AML-193 (cell line): Measurements from ENCODE around the gene SP140.
"Not testable (repeated sequence)": the region's sequence is repeated elsewhere in the genome, so short reads cannot be mapped to it uniquely, and the experiment has no call there.

Source experiments
- DNase-seq, 2 experiments: peaks; one replicate each; lab custom pipeline; 2025; lab: John Stamatoyannopoulos, UW

Gene SP140

GRCh38 chr2:230289311-230289710, 63.8 kb downstream of the SP140 start:
- DNase-seq, result peak; percentile 11 to 22

- DNase-seq, result no peak
Observed at GRCh38 chr2:230295192-230295591, 69.7 kb downstream of the SP140 start.

DNA sequence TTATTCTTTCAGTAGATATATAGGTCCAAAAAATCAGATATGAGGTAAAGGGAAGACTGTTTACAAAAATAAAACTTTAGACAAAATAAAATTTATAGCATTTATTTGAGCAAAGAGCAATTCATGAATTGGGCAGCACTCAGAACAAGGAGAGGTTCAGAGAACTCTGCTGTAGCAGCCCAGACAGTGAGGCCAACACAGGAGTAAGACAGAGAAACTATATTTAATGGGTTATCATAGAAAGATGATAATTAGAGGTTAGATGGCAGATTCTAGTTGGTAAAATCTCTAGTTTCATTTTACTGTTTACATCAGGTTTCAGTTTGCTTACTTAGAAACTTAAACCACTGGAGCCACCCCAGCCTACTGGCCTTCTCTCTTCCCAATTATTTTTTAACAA, 71.4 kb downstream of the SP140 start:
- DNase-seq, result no peak

DNA sequence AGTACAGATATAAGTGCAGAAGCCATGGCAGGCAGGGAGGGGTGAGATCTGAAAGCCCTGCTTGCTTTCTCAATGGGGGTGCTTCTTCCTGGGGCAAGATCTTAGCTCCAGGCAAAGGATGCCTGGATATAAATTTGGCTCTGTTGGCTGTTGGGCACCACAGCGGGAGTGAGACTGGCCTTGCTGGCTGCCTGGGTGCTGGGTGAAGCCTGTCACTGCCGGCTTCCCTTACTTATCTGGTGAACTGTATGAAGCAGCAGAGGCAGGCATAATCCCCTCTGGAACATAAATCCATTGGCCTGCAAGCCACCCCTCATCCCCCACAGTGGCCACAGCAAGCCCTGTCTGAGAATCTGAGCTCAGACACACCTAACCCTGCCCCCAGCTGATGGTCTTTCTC, 74.1 kb downstream of the SP140 start:
- no peak for DNase-seq

GRCh38 chr2:230305416-230306275, 80.1 kb downstream of the SP140 start:
- no peak for DNase-seq

- DNase-seq, result no peak
Observed at GRCh38 chr2:230306474-230306873, 80.9 kb downstream of the SP140 start.

GRCh38 chr2:230307485-230307884, 81.9 kb downstream of the SP140 start:
- DNase-seq, result no peak

DNA sequence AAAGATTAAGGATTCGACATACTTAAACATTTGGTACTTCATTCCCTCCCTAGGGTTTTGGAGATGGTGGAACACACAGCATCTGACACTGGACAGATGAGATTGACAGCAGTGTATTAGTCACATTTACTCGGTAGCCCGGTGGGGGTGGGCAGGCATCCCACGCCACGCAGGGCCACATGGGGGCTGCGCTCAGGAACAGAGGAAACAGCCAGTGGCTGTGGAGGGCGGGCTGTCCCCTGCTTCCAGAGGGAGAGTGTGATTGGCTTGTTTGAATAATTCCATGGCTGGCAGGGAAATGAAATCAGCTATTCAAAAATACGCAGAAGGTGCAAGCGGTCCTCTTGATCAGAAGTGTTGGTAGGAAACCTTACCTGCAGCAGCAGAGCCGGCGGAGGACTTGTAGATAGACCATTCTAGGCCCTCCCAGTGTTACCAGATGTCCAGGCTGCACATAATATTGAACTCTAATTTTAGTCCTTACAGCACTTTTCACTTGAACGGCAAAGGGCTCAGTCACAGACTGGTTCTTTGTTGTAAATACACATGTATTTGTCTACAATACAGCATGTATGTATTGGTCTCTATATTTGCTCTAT, 83.0 kb downstream of the SP140 start:
- no peak for DNase-seq

DNA sequence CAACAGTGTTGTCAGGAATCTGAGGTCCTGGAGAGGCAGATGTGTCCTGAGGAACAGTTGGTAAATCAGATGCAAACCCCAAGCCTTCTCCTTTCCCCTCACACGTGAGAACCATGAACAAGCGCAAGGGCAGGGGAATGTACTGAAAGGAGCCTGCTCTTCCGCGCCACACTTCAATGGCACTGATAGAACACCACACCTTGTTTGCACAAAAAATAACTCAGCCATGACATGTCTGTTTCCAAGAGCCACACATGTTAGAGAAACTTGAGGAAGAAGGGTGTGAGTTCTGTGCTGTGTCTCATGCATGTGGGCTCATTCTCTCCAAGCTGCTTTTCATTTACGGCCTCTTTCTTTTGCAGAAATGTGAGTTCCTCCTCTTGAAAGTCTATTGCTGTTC, 85.3 kb downstream of the SP140 start:
- DNase-seq, result not testable (repeated sequence)

DNA sequence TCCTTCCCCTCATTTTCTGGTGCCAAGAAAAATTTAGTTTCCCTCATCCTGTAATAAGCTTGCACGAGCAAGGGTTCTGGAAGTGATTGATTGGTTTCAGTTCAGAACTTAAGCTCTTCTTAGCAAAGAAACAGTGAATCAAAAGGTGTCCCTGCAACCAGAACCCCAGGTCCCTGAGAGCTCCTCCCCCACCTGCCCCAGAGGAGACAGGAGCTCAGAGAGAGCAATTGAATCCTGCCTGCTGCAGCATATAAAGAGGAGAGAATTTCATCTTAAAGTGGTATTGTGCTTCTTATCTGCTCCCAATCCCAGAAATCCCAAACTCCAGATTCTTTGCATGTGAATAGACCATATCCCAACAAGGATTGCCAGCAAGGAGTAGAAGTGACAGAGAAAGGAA, 86.1 kb downstream of the SP140 start:
- not testable (repeated sequence) for DNase-seq

DNA sequence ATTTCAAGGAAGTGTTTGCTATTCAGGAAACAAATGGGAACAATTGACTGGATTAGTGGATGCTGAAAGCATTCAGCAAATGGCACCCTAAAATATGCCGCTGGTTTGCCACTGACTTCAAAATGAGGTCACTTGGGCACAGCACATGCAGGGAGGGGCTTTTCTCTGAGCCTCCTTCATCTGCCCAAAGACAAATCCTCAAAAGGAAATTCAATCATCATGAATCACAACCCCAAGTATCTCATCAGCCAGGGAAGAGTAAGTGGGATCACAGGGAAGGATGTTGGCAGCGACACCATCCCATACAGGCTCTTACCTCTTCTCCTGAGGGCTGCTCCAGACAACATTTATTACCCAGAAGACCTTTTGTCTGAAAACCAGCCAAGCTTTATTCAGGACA, 87.1 kb downstream of the SP140 start:
- DNase-seq, result no peak

DNA sequence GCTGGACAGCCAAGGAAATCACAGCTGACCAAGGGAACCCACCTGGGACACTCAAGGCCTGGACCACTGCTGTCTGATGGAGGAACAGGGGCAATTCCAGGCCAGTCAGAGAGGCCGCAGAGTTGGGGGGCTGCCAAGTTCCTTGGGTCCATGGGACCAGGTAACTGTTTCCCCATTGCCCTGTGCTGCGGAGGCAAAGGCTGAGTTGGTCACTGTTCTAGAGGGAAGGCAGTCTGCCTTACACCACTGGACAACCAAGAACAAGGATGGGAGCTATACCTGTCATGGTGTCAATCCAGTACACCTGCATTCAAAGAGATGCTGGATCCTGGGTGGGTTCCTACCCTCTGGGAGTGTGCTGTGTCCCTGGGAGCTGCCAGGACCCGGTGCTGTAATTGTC, 91.8 kb downstream of the SP140 start:
- no peak for DNase-seq

DNA sequence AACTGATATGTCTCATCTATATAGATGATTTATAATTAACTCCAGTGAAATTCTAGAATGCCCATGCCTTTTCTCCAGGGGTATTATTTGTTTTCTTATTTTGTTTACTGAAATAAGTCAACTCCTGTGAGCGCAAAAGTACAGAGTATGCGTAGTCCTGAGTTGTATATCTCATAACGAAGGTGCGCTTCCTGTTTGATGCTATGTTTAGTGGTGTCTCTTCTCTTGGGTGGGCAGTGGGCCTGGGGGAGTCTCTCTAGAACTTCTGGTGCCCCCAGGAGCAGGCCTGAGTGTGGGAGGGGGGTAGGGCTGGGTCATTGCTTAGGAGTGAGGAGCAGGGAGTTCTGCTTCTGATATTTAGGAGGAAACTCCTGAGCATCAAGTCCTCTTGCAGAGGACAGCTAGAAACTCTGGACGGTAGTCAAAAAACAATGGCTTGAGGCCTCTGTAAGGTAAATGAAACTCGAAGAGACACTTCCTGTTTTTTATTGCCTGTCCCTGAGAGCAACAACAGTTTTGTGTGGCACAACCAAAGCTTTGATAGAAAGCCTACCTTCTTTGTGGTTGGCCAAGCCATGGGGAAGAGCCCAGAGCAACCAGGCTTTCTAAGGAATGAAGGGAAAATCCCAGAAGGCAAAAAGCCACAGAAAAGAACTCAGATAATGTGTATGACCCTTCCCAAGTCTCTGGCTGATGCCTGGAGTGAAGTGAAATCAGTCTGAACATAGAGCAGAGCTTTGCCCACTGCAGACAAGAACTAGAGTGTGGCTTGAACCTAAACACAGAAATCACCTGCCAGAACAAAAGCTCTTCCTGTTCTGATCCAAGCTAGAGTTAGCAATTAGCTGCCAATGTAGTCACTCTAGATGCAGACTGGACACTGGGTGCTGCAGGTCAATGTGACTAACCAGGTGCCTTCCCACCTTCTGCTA, 92.9 kb downstream of the SP140 start:
- DNase-seq, result peak; percentile 20 to 48

GRCh38 chr2:230319211-230319862, 93.8 kb downstream of the SP140 start:
- DNase-seq, result no peak

- DNase-seq, result no peak
Observed at GRCh38 chr2:230321031-230321430, 95.5 kb downstream of the SP140 start.

- no peak for DNase-seq
Observed at GRCh38 chr2:230322561-230323384, 97.2 kb downstream of the SP140 start.

GRCh38 chr2:230323385-230324106, 98.0 kb downstream of the SP140 start:
- no peak for DNase-seq

DNA sequence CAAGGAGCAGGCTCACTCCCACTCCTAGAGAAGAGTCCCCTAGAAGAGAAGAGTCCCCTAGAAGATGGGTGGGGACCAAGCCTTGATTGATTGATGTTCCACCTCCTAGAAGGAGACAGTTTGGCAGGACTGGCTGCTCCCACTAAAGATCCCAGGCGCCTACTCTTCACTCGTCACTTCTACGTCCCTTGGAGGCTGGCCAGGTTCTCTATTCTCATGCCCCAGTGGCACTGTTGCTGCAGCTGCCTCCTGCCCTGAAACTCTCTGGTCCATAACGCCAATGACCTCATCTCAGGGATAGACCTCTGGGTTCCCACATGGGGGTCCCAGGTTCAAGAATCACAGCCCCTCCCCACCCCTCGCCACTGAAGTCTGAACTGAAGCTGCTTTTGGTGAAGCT, 99.0 kb downstream of the SP140 start:
- DNase-seq, result no peak

DNA sequence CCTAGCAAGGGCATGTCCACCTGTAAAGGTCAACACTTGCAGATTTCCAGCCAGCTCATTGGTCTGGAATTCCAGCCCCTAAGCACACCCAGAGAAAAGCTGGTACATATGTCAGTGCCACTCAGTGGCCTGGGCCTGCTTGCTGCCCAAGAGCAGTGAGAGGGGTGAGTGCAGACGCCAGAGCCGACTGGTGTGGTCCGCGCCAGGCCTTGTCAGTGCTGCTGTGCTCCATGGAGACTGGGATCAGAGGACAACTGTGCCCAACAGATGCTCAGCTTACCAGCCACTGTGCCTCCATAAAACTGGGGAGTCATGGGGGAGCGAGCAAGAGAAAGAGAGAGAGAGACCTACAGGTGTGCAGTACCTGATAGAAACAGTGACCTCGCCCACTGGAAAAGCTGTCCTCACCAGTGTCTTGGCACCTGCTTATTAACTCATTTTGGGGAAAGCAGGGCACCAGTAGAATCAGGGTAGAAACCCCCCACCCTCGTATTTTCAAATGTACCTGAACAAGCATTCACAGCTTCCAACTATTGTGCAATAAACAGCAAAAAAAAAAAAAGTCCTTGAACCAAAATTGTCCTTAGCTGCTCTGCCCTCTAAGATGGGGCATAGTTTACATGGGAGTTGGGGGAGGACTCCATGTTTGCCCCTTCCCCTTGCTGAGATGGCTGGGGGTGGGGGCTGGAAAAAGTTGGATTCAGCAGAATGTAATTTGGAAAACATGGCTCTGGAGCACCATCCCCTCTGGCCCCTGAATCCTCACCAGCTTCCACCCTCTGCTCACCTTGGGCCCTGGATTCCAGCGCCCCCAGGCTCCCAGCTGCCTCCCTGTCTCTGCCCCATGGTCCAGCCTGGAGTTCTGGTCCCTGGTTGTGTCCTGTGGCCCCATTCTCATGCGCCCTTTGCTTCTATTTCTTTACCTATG, 100.0 kb downstream of the SP140 start:
- no peak for DNase-seq
